ENCODE measurements around the gene ITGA3.

Gene ITGA3

GRCh38 chr17:50051082-50051576 is 4.8 kb upstream of the ITGA3 start:
- no peak overlapping the region for H3K27ac ChIP-seq (ENCODE audit: insufficient read depth, low read length, poor library complexity, severe bottlenecking)

GRCh38 chr17:50051606-50052005 is 4.3 kb upstream of the ITGA3 start:
- peaks cover 6% of the 10 kb centered on the region for H3K4me1 ChIP-seq (ENCODE audit: control insufficient read depth, insufficient read depth, low read length, poor library complexity, severe bottlenecking)
- no peak for DNase-seq
- no peaks in the 10 kb centered on the region for H3K27me3 ChIP-seq (replicated peaks; ENCODE audit: control insufficient read depth, insufficient read depth, low read length, poor library complexity, severe bottlenecking)
- H3K27ac ChIP-seq (ENCODE audit: insufficient read depth, low read length, poor library complexity, severe bottlenecking), result no peak overlapping the region
- H3K36me3 ChIP-seq (ENCODE audit: control insufficient read depth, insufficient read depth, low read length), result no peaks in the 10 kb centered on the region
- no peaks in the 10 kb centered on the region for H3K9me3 ChIP-seq (ENCODE audit: control insufficient read depth, low read length)
- H3K4me3 ChIP-seq (ENCODE audit: insufficient read depth, low read depth, low read length, poor library complexity, severe bottlenecking), result no peak overlapping the region

More at GRCh38 chr17:50051082-50051576, 4.8 kb upstream of the ITGA3 start:
- Histone ChIP-seq H3K4me1 (ENCODE audit: control insufficient read depth, insufficient read depth, low read length, poor library complexity, severe bottlenecking) (peaks cover 6% of the 10 kb centered on the region), H3K9me3 (ENCODE audit: control insufficient read depth, low read length) (no peaks in the 10 kb centered on the region), H3K36me3 (ENCODE audit: control insufficient read depth, insufficient read depth, low read length) (no peaks in the 10 kb centered on the region), H3K4me3 (ENCODE audit: insufficient read depth, low read depth, low read length, poor library complexity, severe bottlenecking) (no peak overlapping the region), H3K27me3 (replicated peaks; ENCODE audit: control insufficient read depth, insufficient read depth, low read length, poor library complexity, severe bottlenecking) (no peaks in the 10 kb centered on the region)
- no peak for DNase-seq

GRCh38 chr17:50052241-50052796 is 3.6 kb upstream of the ITGA3 start:
- no peak for DNase-seq
- Histone ChIP-seq H3K27ac (ENCODE audit: insufficient read depth, low read length, poor library complexity, severe bottlenecking) (no peak overlapping the region), H3K4me1 (ENCODE audit: control insufficient read depth, insufficient read depth, low read length, poor library complexity, severe bottlenecking) (peaks cover 11% of the 10 kb centered on the region), H3K9me3 (ENCODE audit: control insufficient read depth, low read length) (no peaks in the 10 kb centered on the region), H3K36me3 (ENCODE audit: control insufficient read depth, insufficient read depth, low read length) (no peaks in the 10 kb centered on the region), H3K4me3 (ENCODE audit: insufficient read depth, low read depth, low read length, poor library complexity, severe bottlenecking) (no peak overlapping the region), H3K27me3 (replicated peaks; ENCODE audit: control insufficient read depth, insufficient read depth, low read length, poor library complexity, severe bottlenecking) (no peaks in the 10 kb centered on the region)

- Histone ChIP-seq H3K9me3 (ENCODE audit: control insufficient read depth, low read length) (no peaks in the 10 kb centered on the region), H3K27ac (ENCODE audit: insufficient read depth, low read length, poor library complexity, severe bottlenecking) (no peak overlapping the region), H3K4me1 (ENCODE audit: control insufficient read depth, insufficient read depth, low read length, poor library complexity, severe bottlenecking) (peaks cover 11% of the 10 kb centered on the region), H3K36me3 (ENCODE audit: control insufficient read depth, insufficient read depth, low read length) (no peaks in the 10 kb centered on the region), H3K4me3 (ENCODE audit: insufficient read depth, low read depth, low read length, poor library complexity, severe bottlenecking) (no peak overlapping the region), H3K27me3 (replicated peaks; ENCODE audit: control insufficient read depth, insufficient read depth, low read length, poor library complexity, severe bottlenecking) (no peaks in the 10 kb centered on the region)
- no peak for DNase-seq
These were observed 2.9 kb upstream of the ITGA3 start for GRCh38 chr17:50052822-50053653.

GRCh38 chr17:50053654-50053960 is 2.3 kb upstream of the ITGA3 start:
- Histone ChIP-seq H3K4me1 (ENCODE audit: control insufficient read depth, insufficient read depth, low read length, poor library complexity, severe bottlenecking) (peaks cover 11% of the 10 kb centered on the region), H3K27ac (ENCODE audit: insufficient read depth, low read length, poor library complexity, severe bottlenecking) (no peak overlapping the region), H3K27me3 (replicated peaks; ENCODE audit: control insufficient read depth, insufficient read depth, low read length, poor library complexity, severe bottlenecking) (no peaks in the 10 kb centered on the region), H3K4me3 (ENCODE audit: insufficient read depth, low read depth, low read length, poor library complexity, severe bottlenecking) (no peak overlapping the region), H3K36me3 (ENCODE audit: control insufficient read depth, insufficient read depth, low read length) (no peaks in the 10 kb centered on the region), H3K9me3 (ENCODE audit: control insufficient read depth, low read length) (no peaks in the 10 kb centered on the region)
- DNase-seq, result no peak

GRCh38 chr17:50055055-50055425 is 870 bp upstream of the ITGA3 start:
- peak overlapping the region; percentile 52 for H3K27ac ChIP-seq (ENCODE audit: insufficient read depth, low read length, poor library complexity, severe bottlenecking)
- H3K27me3 ChIP-seq (replicated peaks; ENCODE audit: control insufficient read depth, insufficient read depth, low read length, poor library complexity, severe bottlenecking), result no peaks in the 10 kb centered on the region
- peak in 1 of 3 donors; percentile 8 for DNase-seq
- peak overlapping the region; percentile 84 for H3K4me3 ChIP-seq (ENCODE audit: insufficient read depth, low read depth, low read length, poor library complexity, severe bottlenecking)
- H3K4me1 ChIP-seq (ENCODE audit: control insufficient read depth, insufficient read depth, low read length, poor library complexity, severe bottlenecking), result peaks cover 11% of the 10 kb centered on the region
- H3K9me3 ChIP-seq (ENCODE audit: control insufficient read depth, low read length), result no peaks in the 10 kb centered on the region
- no peaks in the 10 kb centered on the region for H3K36me3 ChIP-seq (ENCODE audit: control insufficient read depth, insufficient read depth, low read length)

GRCh38 chr17:50056217-50056960 is 479 bp downstream of the ITGA3 start:
- peak overlapping the region; percentile 84 for H3K4me3 ChIP-seq (ENCODE audit: insufficient read depth, low read depth, low read length, poor library complexity, severe bottlenecking)
- peaks cover 11% of the 10 kb centered on the region for H3K4me1 ChIP-seq (ENCODE audit: control insufficient read depth, insufficient read depth, low read length, poor library complexity, severe bottlenecking)
- peak overlapping the region; percentile 52 for H3K27ac ChIP-seq (ENCODE audit: insufficient read depth, low read length, poor library complexity, severe bottlenecking)
- H3K9me3 ChIP-seq (ENCODE audit: control insufficient read depth, low read length), result no peaks in the 10 kb centered on the region
- no peaks in the 10 kb centered on the region for H3K36me3 ChIP-seq (ENCODE audit: control insufficient read depth, insufficient read depth, low read length)
- peak in 2 of 3 donors; percentile 34 to 36 for DNase-seq
- no peaks in the 10 kb centered on the region for H3K27me3 ChIP-seq (replicated peaks; ENCODE audit: control insufficient read depth, insufficient read depth, low read length, poor library complexity, severe bottlenecking)

- H3K27ac ChIP-seq (ENCODE audit: insufficient read depth, low read length, poor library complexity, severe bottlenecking), result no peak overlapping the region
- H3K27me3 ChIP-seq (replicated peaks; ENCODE audit: control insufficient read depth, insufficient read depth, low read length, poor library complexity, severe bottlenecking), result no peaks in the 10 kb centered on the region
- peaks cover 11% of the 10 kb centered on the region for H3K4me1 ChIP-seq (ENCODE audit: control insufficient read depth, insufficient read depth, low read length, poor library complexity, severe bottlenecking)
- H3K36me3 ChIP-seq (ENCODE audit: control insufficient read depth, insufficient read depth, low read length), result no peaks in the 10 kb centered on the region
- no peaks in the 10 kb centered on the region for H3K9me3 ChIP-seq (ENCODE audit: control insufficient read depth, low read length)
- DNase-seq, result no peak
- H3K4me3 ChIP-seq (ENCODE audit: insufficient read depth, low read depth, low read length, poor library complexity, severe bottlenecking), result peak overlapping the region; percentile 84
These were observed 1.0 kb downstream of the ITGA3 start for GRCh38 chr17:50056961-50057330.

GRCh38 chr17:50057521-50057991 is 1.6 kb downstream of the ITGA3 start:
- Histone ChIP-seq H3K4me1 (ENCODE audit: control insufficient read depth, insufficient read depth, low read length, poor library complexity, severe bottlenecking) (peaks cover 11% of the 10 kb centered on the region), H3K36me3 (ENCODE audit: control insufficient read depth, insufficient read depth, low read length) (no peaks in the 10 kb centered on the region), H3K27ac (ENCODE audit: insufficient read depth, low read length, poor library complexity, severe bottlenecking) (no peak overlapping the region)

More at GRCh38 chr17:50057521-50057991, 1.6 kb downstream of the ITGA3 start:
- no peaks in the 10 kb centered on the region for H3K27me3 ChIP-seq (replicated peaks; ENCODE audit: control insufficient read depth, insufficient read depth, low read length, poor library complexity, severe bottlenecking)
- DNase-seq, result no peak
- no peak overlapping the region for H3K4me3 ChIP-seq (ENCODE audit: insufficient read depth, low read depth, low read length, poor library complexity, severe bottlenecking)
- no peaks in the 10 kb centered on the region for H3K9me3 ChIP-seq (ENCODE audit: control insufficient read depth, low read length)
